Endodermal cell (in vitro differentiated cells): ENCODE results near the gene C1GALT1. TPM values are rescaled to one million over a fixed set of nuclear protein-coding genes. Genes with fewer than 3 reads are reported as not detected.
"Not testable (repeated sequence)": the region's sequence is repeated elsewhere in the genome, so short reads cannot be mapped to it uniquely, and the experiment has no call there.

Source experiments
- DNase-seq: peaks from one replicate; pipeline ENCODE4 v3.0.0-alpha.2; 2017
- H3K27ac ChIP-seq: 2 replicates; pipeline ENCODE4 v1.5.1; 2013; ENCODE audit warnings: mild to moderate bottlenecking, low read depth, low read length, moderate library complexity
- H3K27me3 ChIP-seq: 2 replicates; pipeline ENCODE4 v1.6.1; 2013; ENCODE audit warnings: mild to moderate bottlenecking, low read length, moderate library complexity; ENCODE audit not compliant: insufficient read depth, control insufficient read depth, poor library complexity, severe bottlenecking
- H3K36me3 ChIP-seq: 2 replicates; pipeline ENCODE4 v1.7.0; 2013; ENCODE audit warnings: mild to moderate bottlenecking, low read length, moderate library complexity; ENCODE audit not compliant: control insufficient read depth, insufficient read depth
- H3K4me1 ChIP-seq: one replicate; pipeline ENCODE4 v1.7.0; 2013; ENCODE audit warnings: low read length; ENCODE audit not compliant: control insufficient read depth, insufficient read depth
- H3K4me3 ChIP-seq: 2 replicates; pipeline ENCODE4 v1.5.1; 2013; ENCODE audit warnings: mild to moderate bottlenecking, low read length, moderate library complexity
- H3K9ac ChIP-seq: 2 replicates; pipeline ENCODE4 v1.6.1; 2013; ENCODE audit warnings: mild to moderate bottlenecking, low read length, moderate library complexity; ENCODE audit not compliant: poor library complexity, severe bottlenecking; ENCODE audit errors: extremely low read depth
- H3K9me3 ChIP-seq: 2 replicates; pipeline ENCODE4 v1.6.1; 2013; ENCODE audit warnings: mild to moderate bottlenecking, low read length, moderate library complexity; ENCODE audit not compliant: control insufficient read depth
- H3K27ac Mint-ChIP-seq: 2 replicates; pipeline ENCODE4 v1.8.0; 2020; ENCODE audit warnings: mixed read lengths
- H3K27me3 Mint-ChIP-seq: 2 replicates; pipeline ENCODE4 v1.8.0; 2021; ENCODE audit warnings: mild to moderate bottlenecking, mixed read lengths; ENCODE audit not compliant: insufficient read depth
- H3K36me3 Mint-ChIP-seq: 2 replicates; pipeline ENCODE4 v1.8.0; 2020; ENCODE audit warnings: low read depth, mixed read lengths
- H3K4me1 Mint-ChIP-seq: 2 replicates; pipeline ENCODE4 v1.8.0; 2020; ENCODE audit warnings: mixed read lengths
- H3K4me3 Mint-ChIP-seq: 2 replicates; pipeline ENCODE4 v1.8.0; 2020; ENCODE audit warnings: mild to moderate bottlenecking, moderate library complexity, mixed read lengths
- H3K9me3 Mint-ChIP-seq: 2 replicates; pipeline ENCODE4 v1.8.0; 2020; ENCODE audit warnings: mild to moderate bottlenecking, mixed read lengths
- WGBS, 2 experiments: methylation state at CpG; one replicate each; pipeline versions ENCODE4 v1.1.5 to v1.1.7; 2013; ENCODE audit warnings: missing lambda C conversion rate in 2 of 2, mixed read lengths in 1 of 2; ENCODE audit not compliant: insufficient coverage in 1 of 2, insufficient read length in 1 of 2; 5-methylcytosine and 5-hydroxymethylcytosine counted together
- total RNA-seq, 2 donors: library from RNA; stranded (reverse); fragmentation: NEBNext Ultra II Directional in 1 of 2; extraction: Animal tissue kit (Norgen Biotek cat#: 25700) in 1 of 2; gene quantifications; 2 replicates in 1 of 2; 3 replicates in 1 of 2; pipeline ENCODE4 v1.2.1, GENCODE V29; 2021
- TF ChIP-seq, protein P1 (sequence below): fragments of 200-600 bp; sonication (generic); conservative IDR thresholded peaks from 2 replicates; pipeline ENCODE4 v1.5.0; 2021; ENCODE audit warnings: antibody characterized with exemption, mild to moderate bottlenecking

Gene C1GALT1
- total RNA-seq, 2 donors from 2014 or later: 65.7 to 132 TPM

DNA sequence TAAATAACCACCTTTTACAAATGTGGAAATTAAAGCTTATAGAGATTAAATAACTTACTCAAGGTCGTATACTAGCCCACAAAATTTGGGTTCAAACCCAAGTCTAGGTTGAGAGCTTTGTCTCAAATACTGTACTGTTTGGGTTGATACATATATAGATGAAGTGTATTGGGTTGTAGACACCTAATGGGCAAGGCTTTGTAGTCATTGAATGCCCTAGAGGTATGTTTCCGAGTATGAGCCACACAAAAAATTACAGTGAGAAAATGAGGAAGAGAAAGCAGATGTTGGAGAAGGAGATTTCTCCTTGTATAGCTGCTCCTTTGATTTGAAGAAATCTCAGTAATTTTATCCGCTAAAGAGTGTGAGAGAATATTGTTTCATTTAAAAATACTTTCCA lies 60.6 kb downstream of the C1GALT1 start:
- H3K9me3 Mint-ChIP-seq: no peaks in the 10 kb centered on the region
- peaks cover 85% of the 10 kb centered on the region for H3K36me3 ChIP-seq
- no peaks in the 10 kb centered on the region for H3K27me3 Mint-ChIP-seq
- TF ChIP-seq, protein P1, sequence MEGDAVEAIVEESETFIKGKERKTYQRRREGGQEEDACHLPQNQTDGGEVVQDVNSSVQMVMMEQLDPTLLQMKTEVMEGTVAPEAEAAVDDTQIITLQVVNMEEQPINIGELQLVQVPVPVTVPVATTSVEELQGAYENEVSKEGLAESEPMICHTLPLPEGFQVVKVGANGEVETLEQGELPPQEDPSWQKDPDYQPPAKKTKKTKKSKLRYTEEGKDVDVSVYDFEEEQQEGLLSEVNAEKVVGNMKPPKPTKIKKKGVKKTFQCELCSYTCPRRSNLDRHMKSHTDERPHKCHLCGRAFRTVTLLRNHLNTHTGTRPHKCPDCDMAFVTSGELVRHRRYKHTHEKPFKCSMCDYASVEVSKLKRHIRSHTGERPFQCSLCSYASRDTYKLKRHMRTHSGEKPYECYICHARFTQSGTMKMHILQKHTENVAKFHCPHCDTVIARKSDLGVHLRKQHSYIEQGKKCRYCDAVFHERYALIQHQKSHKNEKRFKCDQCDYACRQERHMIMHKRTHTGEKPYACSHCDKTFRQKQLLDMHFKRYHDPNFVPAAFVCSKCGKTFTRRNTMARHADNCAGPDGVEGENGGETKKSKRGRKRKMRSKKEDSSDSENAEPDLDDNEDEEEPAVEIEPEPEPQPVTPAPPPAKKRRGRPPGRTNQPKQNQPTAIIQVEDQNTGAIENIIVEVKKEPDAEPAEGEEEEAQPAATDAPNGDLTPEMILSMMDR: no peak
- no peaks in the 10 kb centered on the region for H3K27me3 ChIP-seq
- no peak overlapping the region for H3K4me3 Mint-ChIP-seq
- WGBS, 2 experiments: 79 to 100% methylated on average over 1 to 3 of the region's 3 CpGs
- no peak overlapping the region for H3K27ac Mint-ChIP-seq
- H3K36me3 Mint-ChIP-seq: peaks cover 40% of the 10 kb centered on the region
- no peak overlapping the region for H3K27ac ChIP-seq
- H3K9me3 ChIP-seq: no peaks in the 10 kb centered on the region
- no peak overlapping the region for H3K4me3 ChIP-seq
- H3K4me1 Mint-ChIP-seq: no peaks in the 10 kb centered on the region
- no peaks in the 10 kb centered on the region for H3K4me1 ChIP-seq
- no peak overlapping the region for H3K9ac ChIP-seq
- no peak for DNase-seq

DNA sequence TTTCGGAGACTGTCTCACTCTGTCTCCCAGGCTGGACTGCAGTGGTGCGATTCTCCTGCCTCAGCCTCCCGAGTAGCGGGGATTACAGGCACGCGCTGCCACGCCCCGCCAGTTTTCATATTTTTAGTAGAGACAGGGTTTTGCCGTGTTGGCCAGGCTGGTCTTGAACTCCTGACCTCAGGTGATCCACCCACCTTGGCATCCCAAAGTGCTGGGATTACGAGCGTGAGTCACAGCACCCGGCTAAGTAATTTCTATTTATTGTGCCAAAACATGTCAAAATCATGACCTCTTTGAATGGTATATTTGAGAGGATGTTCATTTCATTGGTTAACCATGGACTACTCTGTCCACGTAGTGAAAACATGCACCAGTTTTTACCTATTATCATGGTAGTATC lies 62.9 kb downstream of the C1GALT1 start:
- H3K36me3 ChIP-seq: peaks cover 82% of the 10 kb centered on the region
- H3K27me3 Mint-ChIP-seq, H3K9ac ChIP-seq, H3K4me1 Mint-ChIP-seq, H3K9me3 ChIP-seq, H3K4me3 ChIP-seq, H3K27ac Mint-ChIP-seq, H3K9me3 Mint-ChIP-seq, H3K27ac ChIP-seq, H3K4me3 Mint-ChIP-seq, H3K27me3 ChIP-seq, DNase-seq, H3K4me1 ChIP-seq: not testable (repeated sequence)
- H3K36me3 Mint-ChIP-seq: peaks cover 25% of the 10 kb centered on the region
- WGBS, 2 experiments: 95 to 96% methylated on average over 11 to 13 of the region's 13 CpGs

DNA sequence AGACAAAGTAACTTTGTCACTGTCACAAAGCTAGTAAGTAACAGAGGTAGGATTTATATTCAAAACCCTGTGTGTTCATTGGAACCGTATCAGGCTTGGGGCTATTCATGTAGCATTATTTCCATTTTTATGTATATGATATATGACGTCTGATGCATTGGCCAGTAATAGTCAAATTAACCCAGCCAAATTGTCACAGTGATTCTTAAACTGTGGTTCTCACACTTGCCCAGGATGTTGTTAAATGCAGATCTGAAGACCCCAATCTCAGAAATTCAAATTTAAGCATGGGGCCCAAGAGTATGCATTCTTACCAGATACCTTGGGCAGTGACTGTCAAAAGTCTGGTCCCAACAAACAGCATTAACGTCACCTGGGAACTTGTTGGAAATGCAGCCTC lies 63.9 kb downstream of the C1GALT1 start:
- Mint-ChIP-seq H3K9me3 (no peaks in the 10 kb centered on the region), H3K27ac (no peak overlapping the region), H3K36me3 (peaks cover 21% of the 10 kb centered on the region), H3K4me3 (no peak overlapping the region), H3K27me3 (no peaks in the 10 kb centered on the region), H3K4me1 (no peaks in the 10 kb centered on the region)
- no peak overlapping the region for H3K27ac ChIP-seq
- H3K9me3 ChIP-seq: no peaks in the 10 kb centered on the region
- no peak overlapping the region for H3K9ac ChIP-seq
- no peak overlapping the region for H3K4me3 ChIP-seq
- TF ChIP-seq, protein P1: no peak
- DNase-seq: no peak
- H3K36me3 ChIP-seq: peaks cover 83% of the 10 kb centered on the region
- H3K4me1 ChIP-seq: no peaks in the 10 kb centered on the region
- 88 to 96% methylated on average over 3 of the region's 3 CpGs for WGBS, 2 experiments
- no peaks in the 10 kb centered on the region for H3K27me3 ChIP-seq

DNA sequence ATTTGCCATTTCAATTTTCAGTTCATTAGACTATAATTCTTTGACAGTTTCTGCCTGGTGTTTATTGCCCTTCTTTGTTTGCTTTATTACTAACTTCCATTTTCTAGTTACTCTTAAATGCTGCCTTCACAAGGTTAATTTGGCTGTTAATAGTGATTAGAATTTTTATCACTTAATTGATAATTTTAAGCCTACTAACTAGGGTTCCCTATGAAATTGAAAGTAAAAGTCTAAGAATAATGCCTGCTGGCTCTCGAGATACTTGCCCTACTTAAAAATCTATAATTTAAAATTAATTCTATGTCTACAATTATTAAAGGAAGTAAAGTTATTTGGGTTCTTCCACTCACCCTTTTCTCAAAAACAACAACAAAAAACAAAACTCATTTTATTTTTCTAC lies 65.3 kb downstream of the C1GALT1 start:
- Mint-ChIP-seq H3K4me3 (no peak overlapping the region), H3K4me1 (no peaks in the 10 kb centered on the region)
- WGBS, 2 experiments: no CpG with 5 or more reads among the region's 1 CpG

More for the DNA sequence above, 65.3 kb downstream of the C1GALT1 start:
- H3K9ac ChIP-seq: no peak overlapping the region
- H3K27ac ChIP-seq: no peak overlapping the region
- no peak overlapping the region for H3K27ac Mint-ChIP-seq
- H3K36me3 ChIP-seq: peaks cover 79% of the 10 kb centered on the region
- TF ChIP-seq, protein P1: no peak
- no peaks in the 10 kb centered on the region for H3K9me3 Mint-ChIP-seq
- no peaks in the 10 kb centered on the region for H3K4me1 ChIP-seq
- no peaks in the 10 kb centered on the region for H3K27me3 ChIP-seq
- H3K36me3 Mint-ChIP-seq: peaks cover 19% of the 10 kb centered on the region
- no peaks in the 10 kb centered on the region for H3K9me3 ChIP-seq
- no peak for DNase-seq
- no peaks in the 10 kb centered on the region for H3K27me3 Mint-ChIP-seq
- no peak overlapping the region for H3K4me3 ChIP-seq
